ENCODE measurements around the gene TBCD.
A peak's percentile ranks its signal among the peaks of the same experiment; 100 is the strongest.
"Not testable (repeated sequence)": the region's sequence is repeated elsewhere in the genome, so short reads cannot be mapped to it uniquely, and the experiment has no call there.

TBCD gene

GRCh38 chr17:82984751-82985427, 233.0 kb downstream of the TBCD start:
- Mint-ChIP-seq H3K4me1 (ENCODE audit: low read depth) (peaks cover 49% of the 10 kb centered on the region), H3K27me3 (ENCODE audit: low read depth) (no peaks in the 10 kb centered on the region), H3K27ac (peak overlapping the region; percentile 70), H3K9me3 (peaks cover 15% of the 10 kb centered on the region), H3K4me3 (peak overlapping the region; percentile 75), H3K36me3 (ENCODE audit: low read depth) (peaks cover 37% of the 10 kb centered on the region)
- no peak for DNase-seq (ENCODE audit: low spot score)

GRCh38 chr17:82985428-82985805, 233.6 kb downstream of the TBCD start:
- Mint-ChIP-seq H3K9me3 (peaks cover 17% of the 10 kb centered on the region), H3K4me1 (ENCODE audit: low read depth) (peaks cover 50% of the 10 kb centered on the region), H3K4me3 (peak overlapping the region; percentile 75), H3K27ac (peak overlapping the region; percentile 70), H3K27me3 (ENCODE audit: low read depth) (no peaks in the 10 kb centered on the region), H3K36me3 (ENCODE audit: low read depth) (peaks cover 40% of the 10 kb centered on the region)
- no peak for DNase-seq (ENCODE audit: low spot score)

GRCh38 chr17:82985973-82986372, 234.1 kb downstream of the TBCD start:
- Mint-ChIP-seq H3K9me3 (peaks cover 17% of the 10 kb centered on the region), H3K27ac (peak overlapping the region; percentile 70), H3K4me1 (ENCODE audit: low read depth) (peaks cover 55% of the 10 kb centered on the region)

GRCh38 chr17:82989051-82989450, 237.2 kb downstream of the TBCD start:
- H3K4me3 Mint-ChIP-seq, H3K27ac Mint-ChIP-seq: not testable (repeated sequence)
- H3K9me3 Mint-ChIP-seq: peaks cover 44% of the 10 kb centered on the region

More at GRCh38 chr17:82985973-82986372, 234.1 kb downstream of the TBCD start:
- H3K4me3 Mint-ChIP-seq: peak overlapping the region; percentile 75
- H3K27me3 Mint-ChIP-seq (ENCODE audit: low read depth): no peaks in the 10 kb centered on the region
- peaks cover 43% of the 10 kb centered on the region for H3K36me3 Mint-ChIP-seq (ENCODE audit: low read depth)
- DNase-seq (ENCODE audit: low spot score): peak; percentile 58

GRCh38 chr17:82989881-82990280, 238.0 kb downstream of the TBCD start:
- Mint-ChIP-seq H3K27me3 (ENCODE audit: low read depth) (peaks cover 7% of the 10 kb centered on the region), H3K27ac (no peak overlapping the region), H3K36me3 (ENCODE audit: low read depth) (peaks cover 63% of the 10 kb centered on the region), H3K9me3 (peaks cover 52% of the 10 kb centered on the region), H3K4me3 (no peak overlapping the region), H3K4me1 (ENCODE audit: low read depth) (peaks cover 50% of the 10 kb centered on the region)
- DNase-seq (ENCODE audit: low spot score): no peak

More at GRCh38 chr17:82989051-82989450, 237.2 kb downstream of the TBCD start:
- DNase-seq (ENCODE audit: low spot score); H3K27me3 Mint-ChIP-seq (ENCODE audit: low read depth): not testable (repeated sequence)
- H3K4me1 Mint-ChIP-seq (ENCODE audit: low read depth): peaks cover 53% of the 10 kb centered on the region
- peaks cover 56% of the 10 kb centered on the region for H3K36me3 Mint-ChIP-seq (ENCODE audit: low read depth)

GRCh38 chr17:82993005-82993404, 241.1 kb downstream of the TBCD start:
- H3K27ac Mint-ChIP-seq: no peak overlapping the region
- peaks cover 61% of the 10 kb centered on the region for H3K36me3 Mint-ChIP-seq (ENCODE audit: low read depth)

More at GRCh38 chr17:82993005-82993404, 241.1 kb downstream of the TBCD start:
- H3K4me1 Mint-ChIP-seq (ENCODE audit: low read depth): peaks cover 21% of the 10 kb centered on the region
- DNase-seq (ENCODE audit: low spot score): no peak
- no peak overlapping the region for H3K4me3 Mint-ChIP-seq
- peaks cover 63% of the 10 kb centered on the region for H3K9me3 Mint-ChIP-seq
- H3K27me3 Mint-ChIP-seq (ENCODE audit: low read depth): peaks cover 7% of the 10 kb centered on the region
